Esophagus (tissue), 2 donors: Measurements from ENCODE around the gene TYK2. TPM values are rescaled to one million over a fixed set of nuclear protein-coding genes. Genes with fewer than 3 reads are reported as not detected.
"Not testable (repeated sequence)": the region's sequence is repeated elsewhere in the genome, so short reads cannot be mapped to it uniquely, and the experiment has no call there.

ENCODE experiments used
- H3K27ac ChIP-seq, 2 donors: one replicate each; pipeline ENCODE4 v1.5.1; 2013; ENCODE audit warnings: low read depth in 2 of 2, mild to moderate bottlenecking in 2 of 2, inconsistent platforms in 1 of 2, low read length in 1 of 2, moderate library complexity in 1 of 2
- H3K27me3 ChIP-seq, 2 donors: one replicate each; pipeline ENCODE4 v1.6.1; 2013; ENCODE audit warnings: low read length in 2 of 2, control low read depth in 1 of 2, mild to moderate bottlenecking in 1 of 2; ENCODE audit not compliant: insufficient read depth in 2 of 2, control insufficient read depth in 1 of 2
- H3K36me3 ChIP-seq, 2 donors: one replicate each; pipeline ENCODE4 v1.6.1; 2013; ENCODE audit warnings: low read length in 1 of 2; ENCODE audit not compliant: control insufficient read depth in 2 of 2, insufficient read depth in 2 of 2
- H3K4me1 ChIP-seq, 2 donors: one replicate each; pipeline ENCODE4 v1.6.1; 2013; ENCODE audit warnings: low read length in 1 of 2; ENCODE audit not compliant: control insufficient read depth in 2 of 2, insufficient read depth in 2 of 2
- H3K4me3 ChIP-seq, 2 donors: one replicate each; pipeline ENCODE4 v1.5.1; 2013; ENCODE audit warnings: low read length in 2 of 2, mild to moderate bottlenecking in 2 of 2, low read depth in 1 of 2, moderate library complexity in 1 of 2
- H3K9me3 ChIP-seq, 2 donors: one replicate each; pipeline ENCODE4 v1.6.1; 2013; ENCODE audit warnings: mild to moderate bottlenecking in 2 of 2, low read depth in 1 of 2, low read length in 1 of 2, moderate library complexity in 1 of 2; ENCODE audit not compliant: control insufficient read depth in 2 of 2, insufficient read depth in 1 of 2
- WGBS, 2 donors: extraction: QIAGEN DNeasy Blood & Tissue Kit; methylation state at CpG; one replicate each; pipeline ENCODE4 v1.1.7; 2013; 5-methylcytosine and 5-hydroxymethylcytosine counted together
- polyA plus RNA-seq, 2 donors: library from polyadenylated mRNA; stranded (reverse); fragments of 200-250 nt; gene quantifications; one replicate each; pipeline ENCODE4 v1.2.3, GENCODE V29; 2013
- donor health status: healthy with polysubstance abuse.
- donor health status: Bipolar disorder and iron deficiency.

Gene TYK2
- polyA plus RNA-seq, 2 donors = 56.2 to 96.8 TPM

GRCh38 chr19:10399340-10399739 lies 19.0 kb upstream of the TYK2 start:
- not testable (repeated sequence) for H3K27me3 ChIP-seq, H3K4me1 ChIP-seq, H3K27ac ChIP-seq, H3K9me3 ChIP-seq, H3K4me3 ChIP-seq
- peaks cover 6 to 19% of the 10 kb centered on the region in 2 donors for H3K36me3 ChIP-seq
- 91 to 94% methylated on average over 8 of the region's 8 CpGs for WGBS, 2 donors

DNA sequence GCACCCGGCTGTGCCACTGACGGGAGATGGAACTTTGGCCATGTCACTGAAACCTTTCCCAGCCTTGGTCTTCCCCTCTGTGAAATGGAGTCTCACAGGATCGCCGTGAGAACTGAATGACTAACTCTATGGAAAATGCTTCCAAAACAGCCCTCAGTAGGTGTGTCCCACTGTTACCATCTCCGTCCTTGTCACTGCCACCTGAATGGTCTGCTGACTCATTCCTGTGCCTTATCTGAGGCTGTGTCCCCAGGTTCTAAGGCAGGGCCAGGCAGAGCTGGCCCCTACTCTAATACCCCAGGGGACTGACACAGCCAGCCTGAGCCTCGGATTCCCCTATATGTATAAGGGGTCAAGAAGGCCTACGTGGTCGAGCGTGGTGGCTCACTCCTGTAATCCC lies 18.4 kb upstream of the TYK2 start:
- H3K27ac ChIP-seq = no peak overlapping the region
- H3K4me3 ChIP-seq = no peak overlapping the region
- peaks cover 6 to 19% of the 10 kb centered on the region in 2 donors for H3K36me3 ChIP-seq
- H3K27me3 ChIP-seq = no peaks in the 10 kb centered on the region
- no peaks in the 10 kb centered on the region for H3K9me3 ChIP-seq
- WGBS, 2 donors = 83% methylated on average over 9 of the region's 9 CpGs
- peaks cover 0 to 5% of the 10 kb centered on the region in 2 donors for H3K4me1 ChIP-seq

- WGBS, 2 donors = 81 to 83% methylated on average over 24 of the region's 24 CpGs
- no peak overlapping the region for H3K27ac ChIP-seq
Measured at GRCh38 chr19:10395917-10396316, 15.5 kb upstream of the TYK2 start.

DNA sequence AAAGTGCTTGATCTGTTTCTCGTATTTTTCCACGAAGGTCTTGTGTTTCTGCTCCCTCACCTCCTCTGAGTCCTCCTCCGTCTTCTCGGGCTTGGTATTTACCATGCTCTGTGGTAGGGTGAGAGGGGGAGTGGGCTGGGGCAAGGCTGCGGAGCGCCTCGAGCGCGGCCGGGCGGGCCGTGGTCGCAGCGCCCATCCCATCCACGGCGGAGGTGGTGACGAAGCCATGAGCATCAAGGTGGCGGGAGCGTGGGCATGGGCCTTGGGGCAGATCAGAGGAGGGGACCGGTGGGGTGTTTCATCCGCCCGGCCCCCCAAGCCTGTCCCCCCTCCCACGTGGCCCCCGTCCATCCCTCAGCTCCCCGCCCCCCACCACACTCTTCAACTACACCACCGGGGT lies 15.1 kb upstream of the TYK2 start:
- Histone ChIP-seq H3K9me3 (no peaks in the 10 kb centered on the region), H3K4me1 (peaks cover 0 to 2% of the 10 kb centered on the region in 2 donors), H3K4me3 (no peak overlapping the region), H3K27ac (no peak overlapping the region), H3K27me3 (no peaks in the 10 kb centered on the region), H3K36me3 (peaks cover 6 to 36% of the 10 kb centered on the region in 2 donors)
- WGBS, 2 donors = 94 to 95% methylated on average over 26 of the region's 26 CpGs

More at GRCh38 chr19:10395917-10396316, 15.5 kb upstream of the TYK2 start:
- Histone ChIP-seq H3K4me1 (peaks cover 0 to 4% of the 10 kb centered on the region in 2 donors), H3K36me3 (peaks cover 6 to 37% of the 10 kb centered on the region in 2 donors), H3K27me3 (no peaks in the 10 kb centered on the region), H3K9me3 (no peaks in the 10 kb centered on the region), H3K4me3 (no peak overlapping the region)

DNA sequence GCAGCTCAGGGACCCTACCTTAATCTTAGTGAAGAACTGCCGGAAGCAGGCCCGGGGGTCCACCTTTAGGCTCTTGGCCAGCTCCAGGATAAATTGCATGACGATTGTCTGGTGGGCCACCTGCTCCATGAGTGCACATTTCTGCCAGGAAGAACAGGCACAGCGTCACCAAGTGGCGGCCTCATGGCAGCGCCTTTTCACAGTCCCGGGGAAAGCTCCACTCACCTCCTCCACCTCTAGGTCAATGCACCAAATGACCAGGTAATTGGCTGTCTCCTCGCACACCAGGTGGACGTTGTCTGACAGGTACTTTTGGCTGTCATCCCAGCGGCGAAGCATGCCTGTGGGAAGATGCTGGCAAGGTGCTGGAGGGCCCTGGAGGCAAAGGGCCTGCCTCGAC lies 14.6 kb upstream of the TYK2 start:
- 88 to 89% methylated on average over 12 of the region's 12 CpGs for WGBS, 2 donors
- H3K9me3 ChIP-seq = no peaks in the 10 kb centered on the region
- H3K36me3 ChIP-seq = peaks cover 6 to 35% of the 10 kb centered on the region in 2 donors
- no peak overlapping the region for H3K4me3 ChIP-seq
- H3K27me3 ChIP-seq = no peaks in the 10 kb centered on the region
- peaks cover 0 to 2% of the 10 kb centered on the region in 2 donors for H3K4me1 ChIP-seq
- no peak overlapping the region for H3K27ac ChIP-seq

GRCh38 chr19:10393137-10393536 lies 12.8 kb upstream of the TYK2 start:
- no peak overlapping the region for H3K27ac ChIP-seq
- no peaks in the 10 kb centered on the region for H3K27me3 ChIP-seq
- no peaks in the 10 kb centered on the region for H3K9me3 ChIP-seq
- no peak overlapping the region for H3K4me3 ChIP-seq
- peaks cover 0 to under 1% of the 10 kb centered on the region in 2 donors for H3K4me1 ChIP-seq
- 93 to 95% methylated on average over 24 of the region's 24 CpGs for WGBS, 2 donors
- H3K36me3 ChIP-seq = peaks cover 6 to 37% of the 10 kb centered on the region in 2 donors

DNA sequence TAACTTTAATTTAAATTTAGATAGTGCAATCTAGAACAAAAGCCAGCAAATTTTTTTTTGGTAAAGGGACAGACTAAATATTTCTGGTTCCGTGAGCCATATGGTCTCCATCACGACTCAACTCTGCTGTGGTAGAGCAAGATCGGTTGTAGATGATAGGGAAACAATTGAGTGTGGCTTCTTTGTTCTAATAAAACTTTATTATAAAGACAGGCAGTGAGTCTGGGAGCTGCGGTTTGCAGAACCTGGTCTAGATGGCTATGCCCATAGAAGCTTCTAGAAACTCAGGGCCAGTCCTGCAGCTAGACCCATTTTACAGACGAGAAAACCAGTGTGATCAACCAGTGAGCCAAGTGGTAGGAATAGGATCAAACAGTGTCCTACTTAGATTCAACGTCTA lies 11.7 kb upstream of the TYK2 start:
- no peaks in the 10 kb centered on the region for H3K4me1 ChIP-seq
- WGBS, 2 donors = 84 to 88% methylated on average over 6 of the region's 6 CpGs
- no peak overlapping the region for H3K27ac ChIP-seq
- H3K9me3 ChIP-seq = no peaks in the 10 kb centered on the region
- H3K36me3 ChIP-seq = peaks cover 6 to 37% of the 10 kb centered on the region in 2 donors
- no peak overlapping the region for H3K4me3 ChIP-seq
- H3K27me3 ChIP-seq = no peaks in the 10 kb centered on the region

GRCh38 chr19:10390652-10391286 lies 10.4 kb upstream of the TYK2 start:
- no peaks in the 10 kb centered on the region for H3K4me1 ChIP-seq
- WGBS, 2 donors = 51 to 53% methylated on average over 9 of the region's 9 CpGs
- H3K27ac ChIP-seq = no peak overlapping the region
- peaks cover 6 to 32% of the 10 kb centered on the region in 2 donors for H3K36me3 ChIP-seq
- H3K4me3 ChIP-seq = no peak overlapping the region
- no peaks in the 10 kb centered on the region for H3K9me3 ChIP-seq
- H3K27me3 ChIP-seq = no peaks in the 10 kb centered on the region

GRCh38 chr19:10389863-10390262 lies 9.5 kb upstream of the TYK2 start:
- H3K27ac ChIP-seq = no peak overlapping the region

GRCh38 chr19:10388957-10389356 lies 8.6 kb upstream of the TYK2 start:
- Histone ChIP-seq H3K27me3 (no peaks in the 10 kb centered on the region), H3K4me3 (no peak overlapping the region), H3K27ac (no peak overlapping the region), H3K36me3 (peaks cover 0 to 20% of the 10 kb centered on the region in 2 donors), H3K4me1 (no peaks in the 10 kb centered on the region), H3K9me3 (no peaks in the 10 kb centered on the region)
- WGBS, 2 donors = 0 to 1% methylated on average over 3 of the region's 3 CpGs

More at GRCh38 chr19:10389863-10390262, 9.5 kb upstream of the TYK2 start:
- Histone ChIP-seq H3K36me3 (peaks cover 2 to 25% of the 10 kb centered on the region in 2 donors), H3K27me3 (no peaks in the 10 kb centered on the region), H3K4me1 (no peaks in the 10 kb centered on the region), H3K9me3 (no peaks in the 10 kb centered on the region), H3K4me3 (no peak overlapping the region)
- WGBS, 2 donors = 54 to 56% methylated on average over 12 of the region's 12 CpGs
